ENCODE measurements around the gene JPH3.

The JPH3 gene

DNA sequence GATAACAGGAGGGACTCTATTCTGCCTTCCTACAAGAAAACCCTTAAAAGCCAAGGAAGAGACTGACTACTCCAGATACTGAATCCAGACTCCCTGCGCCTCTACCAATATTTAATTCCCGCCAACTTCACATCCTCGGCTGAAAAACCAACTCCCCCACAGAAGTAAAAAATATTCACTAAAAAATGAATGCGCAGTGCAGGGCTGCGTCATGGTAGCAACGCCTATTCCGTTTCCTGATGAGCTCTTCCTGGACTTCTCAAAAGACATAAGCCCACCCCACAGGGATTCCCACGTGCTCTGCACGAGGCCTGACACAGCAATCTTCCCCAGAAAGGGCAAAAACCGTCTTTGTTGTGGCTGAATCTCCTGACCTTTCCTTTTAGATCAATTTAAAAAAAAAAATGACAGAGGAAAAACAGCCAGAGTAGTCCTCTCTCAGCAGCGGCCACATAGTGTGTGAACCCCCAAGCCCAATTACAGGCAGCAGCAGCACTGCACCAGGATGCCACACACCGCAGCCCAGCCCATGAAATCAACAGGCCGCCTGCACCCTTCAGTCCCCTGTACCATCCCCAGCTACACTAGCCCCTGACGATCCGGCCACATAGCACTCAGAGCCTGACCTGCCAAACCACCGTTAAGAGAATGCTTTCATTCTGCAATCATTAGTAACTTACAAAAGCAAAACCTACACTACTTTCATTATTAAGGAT is 139.6 kb downstream of the JPH3 start:
- peaks cover 31% of the 10 kb centered on the region for H3K36me3 Mint-ChIP-seq
- H3K27me3 Mint-ChIP-seq = no peaks in the 10 kb centered on the region
- CTCF ChIA-PET = no interaction called here
- DNase-seq = no peak
- H3K9me3 Mint-ChIP-seq = no peaks in the 10 kb centered on the region
- peaks cover 2% of the 10 kb centered on the region for H3K4me1 Mint-ChIP-seq
- H3K27ac Mint-ChIP-seq = no peak overlapping the region
- H3K4me3 Mint-ChIP-seq = no peak overlapping the region

DNA sequence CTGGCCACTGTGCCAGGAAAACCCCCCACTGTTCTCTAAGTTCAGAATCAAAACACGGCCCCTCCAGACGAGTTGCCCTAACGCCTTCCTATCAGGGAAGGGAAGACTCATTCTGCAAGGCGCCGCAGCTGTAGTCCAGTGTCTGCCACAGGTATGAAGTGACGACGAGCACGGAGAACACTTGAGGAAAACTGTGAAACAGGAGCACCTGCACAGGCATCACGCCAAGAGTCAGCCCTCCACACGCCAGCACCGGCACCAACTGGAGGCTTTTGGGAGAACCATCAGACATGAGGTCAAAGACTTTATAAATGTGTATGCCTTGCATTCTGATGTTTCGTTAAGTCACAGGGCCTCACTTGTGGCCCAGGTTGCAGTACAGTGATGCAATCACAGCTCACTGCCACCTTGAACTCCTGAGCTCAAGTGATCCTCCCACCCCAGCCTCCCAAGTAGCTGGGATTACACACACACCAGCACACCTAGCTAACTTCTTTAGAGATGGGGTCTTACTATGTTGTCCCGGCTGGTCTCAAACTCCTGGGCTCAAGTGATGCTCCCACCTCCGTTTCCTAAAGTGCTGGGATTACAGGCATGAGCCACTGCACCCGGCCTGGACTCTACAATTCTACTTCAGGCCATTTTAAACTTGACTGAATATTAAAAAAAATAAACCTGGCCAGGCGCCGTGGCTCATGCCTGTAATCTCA is 140.6 kb downstream of the JPH3 start:
- CTCF ChIA-PET = no interaction called here
- H3K27me3 Mint-ChIP-seq = no peaks in the 10 kb centered on the region
- H3K4me3 Mint-ChIP-seq = no peak overlapping the region
- H3K27ac Mint-ChIP-seq = no peak overlapping the region
- H3K36me3 Mint-ChIP-seq = peaks cover 40% of the 10 kb centered on the region
- H3K4me1 Mint-ChIP-seq = peaks cover 2% of the 10 kb centered on the region
- no peak for DNase-seq
- no peaks in the 10 kb centered on the region for H3K9me3 Mint-ChIP-seq

DNA sequence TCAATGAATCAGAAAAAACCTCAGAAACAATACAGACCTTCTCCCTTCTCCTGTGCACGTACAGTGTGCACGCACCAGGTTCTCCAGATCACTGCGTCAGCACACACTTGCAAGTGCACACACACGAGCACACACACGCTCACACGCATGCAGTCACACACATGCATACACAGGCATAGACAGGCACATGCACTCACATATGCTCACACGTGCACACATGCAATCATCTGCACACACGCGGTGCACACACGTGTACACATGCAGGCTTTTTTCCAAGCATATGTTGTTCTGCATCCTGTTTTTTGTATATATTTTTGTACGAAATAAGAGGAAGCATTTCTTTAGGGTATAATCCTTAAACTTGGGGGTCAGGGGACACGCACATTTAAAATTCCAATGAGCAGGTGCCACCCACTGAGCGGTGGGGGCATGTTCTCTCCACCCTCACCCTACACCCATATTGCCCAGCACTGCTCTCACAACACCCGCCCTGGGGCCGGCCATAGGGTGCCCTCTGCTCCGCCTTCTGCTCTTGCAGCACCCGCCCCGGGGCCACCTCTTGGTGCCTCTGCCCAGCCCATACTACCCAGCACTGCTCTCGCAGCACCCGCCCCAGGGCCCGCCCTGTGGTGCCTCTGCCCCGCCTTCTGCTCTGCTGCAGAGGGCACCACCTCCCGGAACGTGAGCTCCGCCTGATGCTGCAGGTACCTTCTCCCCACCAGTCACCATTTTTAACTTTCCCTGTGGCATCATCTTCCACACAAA is 142.6 kb downstream of the JPH3 start:
- H3K4me3 Mint-ChIP-seq = no peak overlapping the region
- no peak overlapping the region for H3K27ac Mint-ChIP-seq
- H3K27me3 Mint-ChIP-seq = no peaks in the 10 kb centered on the region
- no peaks in the 10 kb centered on the region for H3K9me3 Mint-ChIP-seq
- H3K4me1 Mint-ChIP-seq = peaks cover under 1% of the 10 kb centered on the region
- H3K36me3 Mint-ChIP-seq = peaks cover 54% of the 10 kb centered on the region
- DNase-seq = no peak
- CTCF ChIA-PET = no interaction called here

DNA sequence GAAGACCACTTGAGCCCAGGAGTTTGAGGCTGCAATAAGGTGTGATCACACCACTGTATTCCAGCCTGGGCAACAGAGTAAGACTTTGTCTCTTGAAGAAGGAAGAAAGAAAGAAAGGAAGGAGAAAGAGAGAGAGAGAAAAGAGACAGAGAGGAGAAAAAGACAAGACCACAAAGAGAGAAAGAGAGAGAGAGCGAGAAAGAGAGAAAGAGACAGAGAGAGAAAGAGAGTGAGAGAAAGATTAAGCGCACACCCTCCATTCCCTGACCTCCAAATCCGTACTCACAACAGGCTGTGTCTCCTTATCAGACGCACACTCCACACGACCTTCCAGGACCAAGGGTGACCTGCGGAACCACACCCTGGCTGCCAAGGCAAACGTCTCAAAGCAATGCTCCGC is 143.9 kb downstream of the JPH3 start:
- Mint-ChIP-seq H3K27ac (peak overlapping the region; percentile 46), H3K4me1 (no peaks in the 10 kb centered on the region), H3K9me3 (no peaks in the 10 kb centered on the region), H3K36me3 (peaks cover 56% of the 10 kb centered on the region), H3K27me3 (no peaks in the 10 kb centered on the region), H3K4me3 (no peak overlapping the region)
- no peak for DNase-seq
- CTCF ChIA-PET = no interaction called here
